HG03097 (cell line): ENCODE data around the gene DDA1.
"Not testable (repeated sequence)": the region's sequence is repeated elsewhere in the genome, so short reads cannot be mapped to it uniquely, and the experiment has no call there.

ENCODE experiments used
- ATAC-seq: cut with Tn5 transposase; IDR thresholded peaks from one replicate; pipeline ENCODE4 v1.9.1; 2021; ENCODE audit not compliant: unreplicated experiment, low FRiP score

The DDA1 gene

GRCh38 chr19:17309198-17309964, at the start of gene DDA1:
Gene DDA1, plus strand, starts transcription at chr19:17309563. Its CDS starts 92 bp downstream, at chr19:17309655.
- peak; percentile 40 for ATAC-seq

GRCh38 chr19:17259934-17260333, 49.4 kb upstream of the DDA1 start:
- no peak for ATAC-seq

DNA sequence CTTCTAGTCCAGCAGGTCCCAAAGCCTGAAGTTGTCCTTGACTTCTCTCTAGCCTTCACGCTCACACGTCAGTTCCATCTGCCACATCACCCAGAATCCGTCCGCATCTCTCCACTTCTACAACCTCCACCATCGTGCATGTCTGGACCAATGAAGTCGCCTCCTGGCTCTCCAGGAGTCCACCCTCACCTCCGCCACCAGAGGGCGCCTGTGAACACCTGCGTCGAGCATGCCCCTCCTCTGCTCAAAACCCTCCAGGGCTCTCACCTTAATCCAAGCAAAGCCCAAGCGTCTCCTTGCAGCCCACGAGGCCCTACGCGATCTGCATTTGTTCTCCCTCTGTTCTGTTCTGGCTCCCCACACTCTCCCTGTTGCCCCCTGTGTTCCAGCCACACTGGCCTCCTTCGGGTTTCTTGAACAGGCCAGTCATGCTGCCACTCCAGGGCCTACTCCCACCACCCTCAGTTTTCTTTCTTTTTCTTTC, 48.5 kb upstream of the DDA1 start:
- ATAC-seq, result peak; percentile 66

DNA sequence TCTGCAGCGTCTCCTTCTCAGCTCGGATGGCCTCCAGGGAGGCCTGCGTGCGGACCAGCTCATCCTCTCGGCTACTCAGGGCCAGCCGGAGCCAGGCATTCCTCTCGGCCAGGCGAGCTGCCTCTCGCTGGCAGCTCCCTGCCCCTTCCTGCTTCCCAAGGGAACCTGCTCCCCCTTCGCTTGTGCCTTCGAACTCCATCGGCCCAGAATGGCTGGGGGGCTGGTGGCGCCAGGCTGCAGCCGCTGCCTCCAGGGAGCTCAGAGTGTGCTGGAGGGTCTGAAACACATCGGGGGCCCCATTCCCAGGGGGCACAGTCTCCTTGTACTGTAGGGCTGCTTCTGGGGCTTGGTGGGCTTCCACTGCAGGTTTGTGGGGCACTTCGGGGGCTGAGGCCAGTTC, 46.8 kb upstream of the DDA1 start:
- no peak for ATAC-seq

- ATAC-seq, result no peak
Measured at GRCh38 chr19:17263712-17264640, 45.4 kb upstream of the DDA1 start.

DNA sequence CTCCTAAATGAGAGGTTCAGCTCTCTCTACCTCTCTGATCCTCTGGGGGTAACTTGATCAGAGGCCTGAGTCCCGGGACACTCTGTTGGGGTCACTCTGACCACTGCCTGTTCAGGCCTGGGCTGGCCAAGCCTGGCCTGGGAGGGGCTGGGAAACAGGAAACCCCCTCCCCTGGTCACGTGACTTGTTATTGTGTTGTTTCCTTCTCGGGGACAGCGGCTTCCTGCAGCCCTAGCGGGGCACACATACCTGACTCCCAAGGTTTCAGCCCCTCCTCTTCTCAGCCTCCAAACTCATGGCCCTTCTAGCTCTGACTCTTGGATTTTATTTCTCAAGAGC, 44.8 kb upstream of the DDA1 start, which contains the start of gene USHBP1:
USHBP1 (minus strand) TSS at position 105 of the 339 bp plus-strand sequence. CDS start 446 bp downstream, outside the sequence.
- ATAC-seq, result no peak

GRCh38 chr19:17266026-17266425, 43.3 kb upstream of the DDA1 start:
- no peak for ATAC-seq

DNA sequence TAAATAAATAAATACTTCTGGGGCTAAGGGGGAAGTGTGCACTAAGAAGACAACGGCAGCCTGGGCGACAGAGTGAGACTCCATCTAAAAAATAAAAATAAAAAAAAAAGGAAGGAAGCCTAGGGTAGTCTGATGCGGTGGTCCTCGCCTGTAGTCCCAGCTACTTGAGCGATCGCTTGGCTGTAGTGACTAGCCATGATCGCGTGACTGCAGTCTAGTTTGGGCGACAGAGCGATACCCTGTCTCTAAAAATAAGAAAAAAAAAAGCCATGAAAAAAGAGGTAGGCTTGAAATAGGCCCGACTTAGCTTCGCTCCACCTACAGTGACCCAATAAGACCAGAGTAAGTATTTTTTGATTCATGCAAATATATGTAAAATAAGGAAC, 42.8 kb upstream of the DDA1 start:
- peak; percentile 5 for ATAC-seq

DNA sequence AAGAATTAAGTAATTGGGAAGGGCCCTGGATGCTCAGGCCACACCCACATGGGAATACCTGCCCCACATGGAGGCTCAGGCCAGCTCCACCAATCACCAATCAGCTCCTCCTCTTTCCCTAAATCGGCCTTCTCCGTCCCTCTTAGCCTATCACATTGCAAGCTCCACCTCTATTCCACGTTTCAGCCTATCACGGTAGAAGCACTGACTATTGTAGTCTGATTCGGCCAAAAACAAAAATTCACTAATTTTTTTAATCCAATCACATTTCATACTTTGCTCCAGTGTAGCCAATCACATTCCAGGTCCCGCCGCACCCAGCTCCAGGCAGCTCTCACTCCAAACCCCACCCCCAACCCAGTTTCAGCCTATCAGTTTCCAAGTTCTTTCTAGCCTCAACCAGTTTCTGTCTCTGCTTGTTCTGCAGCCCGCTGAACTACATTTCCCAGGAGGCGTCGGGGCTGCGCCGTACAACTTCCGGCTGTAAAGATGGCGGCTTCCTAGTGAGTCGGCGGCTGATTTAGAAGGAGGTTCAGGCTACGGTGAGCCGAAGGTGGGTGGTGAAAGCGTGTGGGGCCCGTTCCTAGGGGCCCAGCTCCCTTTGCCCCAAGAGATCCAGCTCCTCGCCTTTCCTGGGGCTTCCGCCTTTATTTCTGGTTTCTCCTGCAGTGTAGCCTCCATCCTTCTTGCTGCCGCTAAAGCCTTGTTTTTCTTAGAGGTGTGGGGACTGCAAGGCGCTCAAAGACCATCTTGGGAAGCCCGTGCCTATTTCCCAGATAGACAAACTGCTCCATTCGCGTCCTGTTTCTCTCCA, 42.2 kb upstream of the DDA1 start, which contains the start of gene BABAM1:
BABAM1 (plus strand) TSS at position 469 of the 814 bp plus-strand sequence. CDS start 1,364 bp downstream, outside the sequence.
- ATAC-seq, result peak; percentile 93

- ATAC-seq, result no peak
Measured at GRCh38 chr19:17268754-17269153, 40.6 kb upstream of the DDA1 start.

GRCh38 chr19:17274892-17275291, 34.5 kb upstream of the DDA1 start:
- ATAC-seq, result not testable (repeated sequence)

- no peak for ATAC-seq
Measured at GRCh38 chr19:17275441-17276175, 33.8 kb upstream of the DDA1 start.

GRCh38 chr19:17279436-17279835, 29.9 kb upstream of the DDA1 start:
- no peak for ATAC-seq

- no peak for ATAC-seq
Measured at GRCh38 chr19:17281391-17282304, 27.7 kb upstream of the DDA1 start, which contains the start of gene ANKLE1. Gene ANKLE1, plus strand, starts transcription at chr19:17281901. Its CDS starts 20 bp downstream, at chr19:17281921.

DNA sequence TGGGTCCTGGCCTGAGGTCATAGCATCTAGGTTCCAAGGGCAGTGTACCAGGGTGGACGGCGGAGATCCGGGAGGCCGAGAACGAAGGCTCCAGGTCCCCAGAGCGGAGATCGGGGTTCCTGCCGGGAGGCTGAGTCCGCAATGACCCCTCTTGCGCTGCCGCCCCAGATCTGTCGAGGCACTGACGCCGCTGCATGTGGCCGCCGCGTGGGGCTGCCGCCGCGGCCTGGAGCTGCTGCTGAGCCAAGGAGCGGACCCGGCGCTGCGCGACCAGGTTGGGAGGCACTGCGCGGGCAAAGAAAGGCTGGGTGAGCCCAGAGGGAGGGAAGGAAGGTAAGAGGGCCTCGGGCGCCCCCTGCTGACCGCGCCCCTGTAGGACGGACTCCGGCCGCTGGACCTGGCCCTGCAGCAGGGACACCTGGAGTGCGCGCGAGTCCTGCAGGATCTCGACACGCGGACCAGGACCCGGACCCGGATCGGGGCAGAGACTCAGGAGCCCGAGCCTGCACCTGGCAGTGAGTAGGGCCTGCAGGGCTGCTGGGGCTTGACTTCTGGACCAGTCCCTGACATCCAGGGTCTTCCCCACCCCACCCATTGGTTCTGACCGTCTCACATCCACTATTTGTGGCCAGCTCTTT, 26.8 kb upstream of the DDA1 start:
- peak; percentile 58 for ATAC-seq

GRCh38 chr19:17283504-17283996, 25.8 kb upstream of the DDA1 start:
- no peak for ATAC-seq

GRCh38 chr19:17285415-17286135, 23.8 kb upstream of the DDA1 start:
- ATAC-seq, result no peak
